Prostate gland (tissue), 2 donors: ENCODE data around the gene B9D1. TPM values are rescaled to one million over a fixed set of nuclear protein-coding genes. Genes with fewer than 3 reads are reported as not detected.
A peak's percentile ranks its signal among the peaks of the same experiment; 100 is the strongest.

Source experiments
- DNase-seq: peaks from one replicate; pipeline ENCODE4 v3.0.0-alpha.2; 2019; ENCODE audit warnings: low spot score
- H3K27ac ChIP-seq, 2 donors: fragments of 200-600 bp; sonication (generic); 2 replicates each; pipeline ENCODE4 v1.5.1; 2017 to 2019
- H3K27me3 ChIP-seq: fragments of 200-600 bp; sonication (generic); replicated peaks from 2 replicates; pipeline ENCODE4 v1.5.1; 2019; ENCODE audit not compliant: insufficient read depth
- H3K36me3 ChIP-seq, 2 donors: fragments of 200-600 bp; sonication (generic); 1 replicate in 1 of 2; 2 replicates in 1 of 2; pipeline versions ENCODE4 v1.5.1 to v1.8.1; 2017 to 2019
- H3K4me1 ChIP-seq: fragments of 200-600 bp; sonication (generic); replicated peaks from 2 replicates; pipeline ENCODE4 v1.5.1; 2019
- H3K4me3 ChIP-seq, 2 donors: fragments of 200-600 bp; sonication (generic); 2 replicates each; pipeline ENCODE4 v1.5.1; 2017 to 2019
- H3K9me3 ChIP-seq: fragments of 200-600 bp; sonication (generic); 2 replicates; pipeline ENCODE4 v1.5.1; 2017
- POLR2A ChIP-seq: fragments of 450-650 bp; IDR thresholded peaks from one replicate; pipeline ENCODE4 v1.6.1; 2016; ENCODE audit warnings: antibody characterized with exemption, mild to moderate bottlenecking
- POLR2AphosphoS5 ChIP-seq: sonication (generic); formaldehyde crosslinking; IDR thresholded peaks from one replicate; pipeline ENCODE4 v1.6.1; 2017; ENCODE audit warnings: antibody characterized with exemption
- WGBS: methylation state at CpG from one replicate; pipeline ENCODE4 v1.1.5; 2018; 5-methylcytosine and 5-hydroxymethylcytosine counted together
- intact Hi-C: fragments of 100-400 bp; cut with DNase I; formaldehyde crosslinking; loops from one replicate; pipeline ENCODE4 v1.14.2; 2022
- total RNA-seq, 2 donors: library from RNA; depleted of rRNA; stranded (reverse); fragments of >200 nt; gene quantifications; one replicate each; pipeline ENCODE4 v1.1.0, GENCODE V29; 2016
- TF ChIP-seq, protein P1 (sequence below), 4 experiments: fragments of 200-600 bp in 2 of 4; fragments of 450-650 bp in 2 of 4; sonication (generic) in 2 of 4; IDR thresholded peaks; 1 replicate in 3 of 4; 2 replicates in 1 of 4; pipeline ENCODE4 v1.5.1; 2016 to 2019; ENCODE audit warnings: antibody characterized with exemption in 4 of 4, mild to moderate bottlenecking in 2 of 4, moderate library complexity in 2 of 4

B9D1 gene
- total RNA-seq, 2 donors from 2014 or later, result 15.7 to 28.8 TPM

DNA sequence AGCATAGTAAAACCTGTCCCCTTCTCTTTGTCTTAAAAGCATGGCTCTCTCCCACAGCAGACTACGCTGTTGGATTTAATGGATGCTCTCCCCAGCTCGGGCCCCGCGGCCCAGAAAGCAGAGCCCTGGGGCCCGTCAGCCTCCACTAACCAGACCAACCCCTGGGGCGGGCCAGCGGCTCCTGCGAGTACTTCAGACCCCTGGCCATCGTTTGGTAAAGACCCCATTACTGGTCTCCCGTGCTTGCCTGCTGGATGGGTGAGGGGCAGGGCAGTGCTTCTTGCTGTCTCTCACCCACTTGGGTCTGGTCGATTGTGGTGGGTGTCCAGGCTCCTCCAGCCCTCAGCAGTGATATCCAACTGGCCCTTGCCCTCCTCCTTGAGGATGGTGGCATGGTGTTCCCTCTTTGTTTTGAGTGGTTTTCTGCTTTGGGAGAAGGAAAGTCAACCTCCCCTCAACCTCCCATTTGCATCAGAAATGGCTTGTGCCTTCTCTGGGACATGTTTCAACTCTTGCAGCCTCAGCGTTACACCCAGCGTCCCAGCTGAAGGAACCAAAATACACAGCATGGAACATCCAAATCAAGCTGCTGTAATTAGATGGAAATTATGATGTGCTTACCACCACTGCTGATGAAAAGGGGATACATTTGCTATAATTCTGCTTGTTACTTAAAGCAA lies 49.3 kb downstream of the B9D1 start:
- TF ChIP-seq POLR2A (no peak), POLR2AphosphoS5 (no peak)
- TF ChIP-seq, protein P1, sequence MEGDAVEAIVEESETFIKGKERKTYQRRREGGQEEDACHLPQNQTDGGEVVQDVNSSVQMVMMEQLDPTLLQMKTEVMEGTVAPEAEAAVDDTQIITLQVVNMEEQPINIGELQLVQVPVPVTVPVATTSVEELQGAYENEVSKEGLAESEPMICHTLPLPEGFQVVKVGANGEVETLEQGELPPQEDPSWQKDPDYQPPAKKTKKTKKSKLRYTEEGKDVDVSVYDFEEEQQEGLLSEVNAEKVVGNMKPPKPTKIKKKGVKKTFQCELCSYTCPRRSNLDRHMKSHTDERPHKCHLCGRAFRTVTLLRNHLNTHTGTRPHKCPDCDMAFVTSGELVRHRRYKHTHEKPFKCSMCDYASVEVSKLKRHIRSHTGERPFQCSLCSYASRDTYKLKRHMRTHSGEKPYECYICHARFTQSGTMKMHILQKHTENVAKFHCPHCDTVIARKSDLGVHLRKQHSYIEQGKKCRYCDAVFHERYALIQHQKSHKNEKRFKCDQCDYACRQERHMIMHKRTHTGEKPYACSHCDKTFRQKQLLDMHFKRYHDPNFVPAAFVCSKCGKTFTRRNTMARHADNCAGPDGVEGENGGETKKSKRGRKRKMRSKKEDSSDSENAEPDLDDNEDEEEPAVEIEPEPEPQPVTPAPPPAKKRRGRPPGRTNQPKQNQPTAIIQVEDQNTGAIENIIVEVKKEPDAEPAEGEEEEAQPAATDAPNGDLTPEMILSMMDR (IDR thresholded peaks at IDR 0.05), result no peak
- Histone ChIP-seq H3K4me1 (no peaks in the 10 kb centered on the region), H3K27ac (peak overlapping the region; percentile 10 to 38), H3K36me3 (peaks cover 0 to 6% of the 10 kb centered on the region in 2 donors), H3K27me3 (no peaks in the 10 kb centered on the region), H3K9me3 (no peaks in the 10 kb centered on the region), H3K4me3 (no peak overlapping the region)
- intact Hi-C loops, result no loop called here
- WGBS, result 86% methylated on average over 13 of the region's 13 CpGs
- DNase-seq, result no peak

DNA sequence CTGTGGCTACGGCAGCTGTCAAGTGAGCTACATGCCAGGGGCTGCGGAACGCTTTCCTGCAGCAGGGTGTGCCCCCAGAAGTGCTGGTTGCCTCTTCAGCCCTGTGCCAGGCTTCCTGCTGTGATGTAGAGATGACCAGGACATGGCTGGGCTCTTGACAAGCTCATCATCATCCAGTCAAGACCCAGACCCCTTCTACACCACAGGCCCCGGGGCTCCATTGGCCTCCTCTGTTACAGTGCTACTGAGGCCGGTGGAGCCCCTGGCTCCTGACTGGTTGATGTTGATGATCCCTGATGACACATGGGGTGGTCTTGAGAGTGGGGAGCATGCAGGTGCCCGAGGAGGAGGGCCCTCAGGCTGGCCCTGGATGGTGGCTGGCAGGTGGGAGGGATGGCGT lies 50.1 kb downstream of the B9D1 start:
- Histone ChIP-seq H3K27ac (peak overlapping the region; percentile 10 to 38), H3K36me3 (peaks cover 0 to 6% of the 10 kb centered on the region in 2 donors), H3K4me1 (no peaks in the 10 kb centered on the region), H3K27me3 (no peaks in the 10 kb centered on the region), H3K4me3 (no peak overlapping the region), H3K9me3 (no peaks in the 10 kb centered on the region)
- DNase-seq, result no peak
- no peak for TF ChIP-seq POLR2A
- TF ChIP-seq POLR2AphosphoS5, result no peak
- TF ChIP-seq, protein P1 (IDR thresholded peaks at IDR 0.05), result no peak
- intact Hi-C loops, result no loop called here
- WGBS, result 91% methylated on average over 7 of the region's 7 CpGs

DNA sequence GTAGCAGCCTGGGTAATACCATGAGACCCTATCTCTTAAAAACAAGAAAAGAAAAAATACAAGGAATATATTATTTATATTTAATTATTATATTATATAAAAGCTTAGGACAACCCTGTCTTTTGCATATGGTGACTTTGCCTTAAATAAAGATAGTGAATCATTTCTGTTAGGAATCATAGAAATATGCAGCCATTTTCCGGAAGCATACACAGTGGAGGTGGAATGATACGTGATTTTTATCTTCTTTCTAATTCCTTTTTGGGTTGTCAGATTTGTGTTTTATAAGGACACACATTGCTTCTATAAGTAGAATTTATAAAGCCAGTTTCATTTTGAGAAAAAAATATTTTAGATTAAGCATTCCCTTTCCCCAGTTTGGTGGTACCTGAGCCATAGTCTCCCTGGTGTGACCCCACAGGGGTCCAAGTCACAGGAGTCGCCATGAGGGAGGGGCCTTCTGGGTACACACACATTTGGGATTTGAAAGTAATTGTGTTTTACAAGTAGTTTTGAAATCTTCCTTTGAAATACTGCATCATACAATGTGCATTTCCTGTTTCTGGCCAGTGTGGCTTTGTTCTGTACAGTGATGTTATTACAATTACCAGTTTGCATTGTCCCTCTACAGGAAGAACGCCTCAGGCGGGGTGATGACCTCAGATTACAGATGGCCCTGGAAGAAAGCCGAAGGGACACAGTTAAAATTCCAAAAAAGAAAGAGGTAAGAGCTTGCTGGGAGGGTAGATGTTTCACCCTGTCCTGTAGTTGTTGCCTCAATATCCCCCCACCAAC lies 50.9 kb downstream of the B9D1 start:
- Histone ChIP-seq H3K4me3 (no peak overlapping the region), H3K36me3 (peaks cover 0 to 6% of the 10 kb centered on the region in 2 donors), H3K4me1 (no peaks in the 10 kb centered on the region), H3K27ac (peak overlapping the region in 1 of 2 donors; percentile 10), H3K9me3 (no peaks in the 10 kb centered on the region), H3K27me3 (no peaks in the 10 kb centered on the region)
- intact Hi-C loops, result no loop called here
- 74% methylated on average over 6 of the region's 6 CpGs for WGBS
- TF ChIP-seq, protein P1 (IDR thresholded peaks at IDR 0.05), result no peak
- TF ChIP-seq POLR2A, result no peak
- no peak for TF ChIP-seq POLR2AphosphoS5
- no peak for DNase-seq

DNA sequence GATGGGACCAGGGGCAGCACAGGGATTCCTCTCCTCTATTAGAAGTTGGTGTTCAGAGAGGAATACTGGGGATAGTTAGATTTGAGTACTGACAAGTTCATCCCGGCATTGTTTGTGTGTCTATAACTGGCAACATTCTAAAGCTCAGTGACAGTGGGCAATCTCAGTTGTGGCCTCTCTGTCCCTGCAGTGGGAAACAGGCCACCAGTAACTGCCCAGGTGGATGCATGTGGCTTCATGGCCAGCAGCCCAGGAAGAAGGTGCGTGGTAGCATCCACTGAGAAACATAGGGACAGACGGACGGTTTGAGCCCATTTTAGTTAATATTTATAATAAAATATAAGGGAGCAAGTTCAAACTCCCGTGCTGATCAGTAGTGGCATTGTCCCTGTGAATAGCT lies 51.5 kb downstream of the B9D1 start:
- Histone ChIP-seq H3K27me3 (no peaks in the 10 kb centered on the region), H3K4me1 (no peaks in the 10 kb centered on the region), H3K4me3 (no peak overlapping the region), H3K27ac (no peak overlapping the region), H3K9me3 (no peaks in the 10 kb centered on the region), H3K36me3 (peaks cover 0 to 6% of the 10 kb centered on the region in 2 donors)
- no peak for DNase-seq
- 87% methylated on average over 5 of the region's 5 CpGs for WGBS
- intact Hi-C loops, result no loop called here
- no peak for TF ChIP-seq POLR2A
- TF ChIP-seq POLR2AphosphoS5, result no peak
- TF ChIP-seq, protein P1 (IDR thresholded peaks at IDR 0.05), result no peak

DNA sequence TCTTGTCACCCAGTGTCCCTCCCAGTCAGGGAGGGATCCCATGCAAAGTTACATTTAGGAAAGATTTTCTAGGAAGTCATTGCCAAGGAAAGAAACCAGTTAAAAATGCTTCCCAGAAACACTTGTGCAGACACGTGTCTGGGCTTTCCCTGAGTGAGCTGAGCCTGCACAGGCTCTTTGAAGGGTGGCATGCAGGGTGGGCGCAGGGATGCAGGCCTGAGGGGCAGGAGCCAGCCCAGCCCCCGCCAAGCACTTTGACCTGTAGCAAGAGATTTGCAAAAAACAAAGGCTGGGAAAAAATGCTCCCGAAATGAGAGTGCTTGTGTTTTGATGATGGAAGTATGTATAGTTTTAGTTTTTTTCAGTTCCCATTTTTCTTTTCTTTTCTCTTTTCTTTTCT lies 52.4 kb downstream of the B9D1 start:
- no peaks in the 10 kb centered on the region for H3K9me3 ChIP-seq
- H3K4me1 ChIP-seq, result no peaks in the 10 kb centered on the region
- no peak overlapping the region for H3K4me3 ChIP-seq
- peaks cover 0 to 6% of the 10 kb centered on the region in 2 donors for H3K36me3 ChIP-seq
- H3K27ac ChIP-seq, result no peak overlapping the region
- 66% methylated on average over 4 of the region's 4 CpGs for WGBS
- no peak for DNase-seq
- no peaks in the 10 kb centered on the region for H3K27me3 ChIP-seq
- intact Hi-C loops, result no loop called here
- TF ChIP-seq POLR2A (no peak), POLR2AphosphoS5 (no peak)
- TF ChIP-seq, protein P1 (IDR thresholded peaks at IDR 0.05), result no peak
